HepG2 (cell line): ENCODE measurements around the gene ZFP62. TPM values are rescaled to one million over a fixed set of nuclear protein-coding genes. Genes with fewer than 3 reads are reported as not detected.

Experiments
- ARID4A ChIP-seq: sonication (generic); formaldehyde crosslinking; IDR thresholded peaks from 2 replicates; pipeline ENCODE4 v1.5.0; 2020; ENCODE audit warnings: mild to moderate bottlenecking, missing genetic modification reagents, borderline replicate concordance
- ETS1 ChIP-seq: sonication (generic); formaldehyde crosslinking; IDR thresholded peaks from 2 replicates; pipeline ENCODE4 v1.4.0; 2020; ENCODE audit warnings: missing genetic modification reagents
- FIP1L1 ChIP-seq: fragments of 200-400 bp; formaldehyde crosslinking; IDR thresholded peaks from 2 replicates; pipeline ENCODE4 v1.6.1; 2018; ENCODE audit warnings: low read depth, mild to moderate bottlenecking, low read length, moderate library complexity, borderline replicate concordance; ENCODE audit not compliant: insufficient read depth
- HBP1 ChIP-seq: IDR thresholded peaks from 2 replicates; pipeline ENCODE4 v1.6.1; 2016; ENCODE audit warnings: low read depth, control low read depth
- HNF4G ChIP-seq, 2 experiments: sonication (generic) in 1 of 2; formaldehyde crosslinking in 1 of 2; IDR thresholded peaks; 2 replicates each; pipeline versions ENCODE4 v1.4.0 to v1.6.1; 2011 to 2020; ENCODE audit warnings: borderline replicate concordance in 2 of 2, low read depth in 2 of 2, mild to moderate bottlenecking in 2 of 2, low read length in 1 of 2, missing genetic modification reagents in 1 of 2, moderate library complexity in 1 of 2
- IKZF5 ChIP-seq: IDR thresholded peaks from 2 replicates; pipeline ENCODE4 v1.6.1; 2018; ENCODE audit warnings: missing genetic modification reagents, mild to moderate bottlenecking, missing compliant biosample characterization
- LCORL ChIP-seq, 2 experiments: fragments of 450-650 bp in 1 of 2; sonication (generic) in 1 of 2; formaldehyde crosslinking in 1 of 2; IDR thresholded peaks; 2 replicates each; pipeline versions ENCODE4 v1.5.0 to v1.6.1; 2017 to 2020; ENCODE audit warnings: antibody characterized with exemption in 1 of 2, missing genetic modification reagents in 1 of 2
- NCOR1 ChIP-seq: fragments of 200-600 bp; sonication (generic); IDR thresholded peaks from 2 replicates; pipeline ENCODE4 v1.7.0; 2017; ENCODE audit warnings: antibody characterized with exemption, low read length, borderline replicate concordance
- ONECUT2 ChIP-seq: sonication (generic); formaldehyde crosslinking; IDR thresholded peaks from 2 replicates; pipeline ENCODE4 v1.4.0; 2020; ENCODE audit warnings: missing genetic modification reagents
- RAD21 ChIP-seq: fragments of 450-650 bp; formaldehyde crosslinking; IDR thresholded peaks from 2 replicates; pipeline ENCODE4 v1.5.0; 2020; ENCODE audit warnings: mild to moderate bottlenecking
- RARA ChIP-seq: IDR thresholded peaks from 2 replicates; pipeline ENCODE4 v1.6.1; 2016; ENCODE audit warnings: missing genetic modification reagents, missing compliant biosample characterization
- REPIN1 ChIP-seq: sonication (generic); formaldehyde crosslinking; IDR thresholded peaks from 2 replicates; pipeline ENCODE4 v1.8.0; 2022; ENCODE audit warnings: missing genetic modification reagents, low read depth, mild to moderate bottlenecking, borderline replicate concordance
- SIN3A ChIP-seq: IDR thresholded peaks from 2 replicates; pipeline ENCODE4 v1.6.1; 2011; ENCODE audit warnings: low read depth, mild to moderate bottlenecking, control low read depth, low read length, borderline replicate concordance
- SP5 ChIP-seq: IDR thresholded peaks from 2 replicates; pipeline ENCODE4 v1.6.1; 2016; ENCODE audit warnings: low read depth, borderline replicate concordance
- ZNF792 ChIP-seq: IDR thresholded peaks from 2 replicates; pipeline ENCODE4 v1.6.1; 2016
- polyA plus RNA-seq, 8 experiments: library from polyadenylated mRNA; depleted of rRNA in 3 of 8; stranded (reverse) in 7 of 8; unstranded in 1 of 8; fragments of >200 nt; fragmentation: Illumina TruSeq in 4 of 8; extraction: Trizol in 4 of 8; gene quantifications; 2 replicates each; pipeline versions ENCODE4 v1.2.1 to v1.2.3, GENCODE V29; 2011 to 2016; ENCODE audit warnings: low read depth in 4 of 8, missing spikeins in 1 of 8, mixed read lengths in 1 of 8; ENCODE audit not compliant: insufficient read depth in 1 of 8
- total RNA-seq, 5 experiments: library from RNA; depleted of rRNA; stranded (reverse); fragments of >200 nt; fragmentation: Illumina TruSeq; extraction: Trizol; gene quantifications; 2 replicates each; pipeline ENCODE4 v1.2.3, GENCODE V29; 2016; ENCODE audit warnings: low read depth in 1 of 5
- TF ChIP-seq, protein P1 (sequence below): sonication (generic); formaldehyde crosslinking; IDR thresholded peaks from 2 replicates; pipeline ENCODE4 v1.4.0; 2020; ENCODE audit warnings: mild to moderate bottlenecking, missing genetic modification reagents

The ZFP62 gene
- total and polyA plus RNA-seq, 2 of the 13 experiments (the other 11 are each of a cell fraction or from before 2014, with no cell fraction given) = 8.2 to 19.4 TPM

- no peak for TF ChIP-seq ETS1 (CRISPR knock-in tag)
- TF ChIP-seq ONECUT2 (CRISPR knock-in tag) = no peak
- TF ChIP-seq REPIN1 (CRISPR knock-in tag) = 0 out of 2 replicates have a peak, but pooled peaks have one; percentile 39
- TF ChIP-seq, protein P1, sequence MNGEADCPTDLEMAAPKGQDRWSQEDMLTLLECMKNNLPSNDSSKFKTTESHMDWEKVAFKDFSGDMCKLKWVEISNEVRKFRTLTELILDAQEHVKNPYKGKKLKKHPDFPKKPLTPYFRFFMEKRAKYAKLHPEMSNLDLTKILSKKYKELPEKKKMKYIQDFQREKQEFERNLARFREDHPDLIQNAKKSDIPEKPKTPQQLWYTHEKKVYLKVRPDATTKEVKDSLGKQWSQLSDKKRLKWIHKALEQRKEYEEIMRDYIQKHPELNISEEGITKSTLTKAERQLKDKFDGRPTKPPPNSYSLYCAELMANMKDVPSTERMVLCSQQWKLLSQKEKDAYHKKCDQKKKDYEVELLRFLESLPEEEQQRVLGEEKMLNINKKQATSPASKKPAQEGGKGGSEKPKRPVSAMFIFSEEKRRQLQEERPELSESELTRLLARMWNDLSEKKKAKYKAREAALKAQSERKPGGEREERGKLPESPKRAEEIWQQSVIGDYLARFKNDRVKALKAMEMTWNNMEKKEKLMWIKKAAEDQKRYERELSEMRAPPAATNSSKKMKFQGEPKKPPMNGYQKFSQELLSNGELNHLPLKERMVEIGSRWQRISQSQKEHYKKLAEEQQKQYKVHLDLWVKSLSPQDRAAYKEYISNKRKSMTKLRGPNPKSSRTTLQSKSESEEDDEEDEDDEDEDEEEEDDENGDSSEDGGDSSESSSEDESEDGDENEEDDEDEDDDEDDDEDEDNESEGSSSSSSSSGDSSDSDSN = 0 out of 2 replicates have a peak, but pooled peaks have one; percentile 27
- TF ChIP-seq SP5 (CRISPR knock-in tag) = peak; percentile 73
- no peak for TF ChIP-seq LCORL (IDR thresholded peaks at IDR 0.05)
- peak; percentile 41; the same call in 1 of the 2 replicates for TF ChIP-seq LCORL (CRISPR knock-in tag; IDR thresholded peaks at IDR 0.05)
- peak; percentile 43; the same call in 1 of the 2 replicates for TF ChIP-seq IKZF5
- TF ChIP-seq HBP1 (CRISPR knock-in tag) = peak; percentile 81; the same call in 1 of the 2 replicates
- peak; percentile 90 for TF ChIP-seq HNF4G (IDR thresholded peaks at IDR 0.05; ENCODE audit: borderline replicate concordance, low read depth, low read length)
- peak; percentile 75; the same call in 1 of the 2 replicates for TF ChIP-seq HNF4G (CRISPR knock-in tag; IDR thresholded peaks at IDR 0.05; ENCODE audit: borderline replicate concordance, low read depth)
- TF ChIP-seq SIN3A = peak; percentile 80; the same call in 1 of the 2 replicates
- no peak for TF ChIP-seq FIP1L1
- TF ChIP-seq NCOR1 = peak; percentile 89
- 0 out of 2 replicates have a peak, but pooled peaks have one; percentile 22 for TF ChIP-seq RARA (CRISPR knock-in tag)
- TF ChIP-seq ZNF792 (CRISPR knock-in tag) = no peak
- TF ChIP-seq RAD21 (CRISPR knock-in tag) = 0 out of 2 replicates have a peak, but pooled peaks have one; percentile 18
- peak; percentile 40; the same call in 1 of the 2 replicates for TF ChIP-seq ARID4A (CRISPR knock-in tag)
These were observed 52.5 kb downstream of the ZFP62 start (continued) for GRCh38 chr5:180808461-180809000.
